ENCODE data around the gene NCBP2. TPM values are rescaled to one million over a fixed set of nuclear protein-coding genes. Genes with fewer than 3 reads are reported as not detected.
A peak's percentile ranks its signal among the peaks of the same experiment; 100 is the strongest.

Gene NCBP2
- total RNA-seq (38.8 TPM), polyA plus RNA-seq (65.7 TPM)

GRCh38 chr3:196942226-196942914 is at the start of gene NCBP2:
NCBP2 (minus strand) TSS chr3:196942528; CDS start chr3:196942503, 25 bp downstream.
- Histone ChIP-seq H3K4me3 (ENCODE audit: low read depth, low read length) (peak within 1 kb of the TSS; percentile 97), H3K4me1 (ENCODE audit: insufficient read depth) (no peaks in the 10 kb centered on the region), H3K27ac (ENCODE audit: low read depth) (peak within 1 kb of the TSS; percentile 92), H3K36me3 (ENCODE audit: insufficient read depth) (no peaks in the 10 kb centered on the region)
- DNase-seq (ENCODE audit: extremely low spot score): peak; percentile 92
- WGBS: under 1% methylated on average over 77 of the region's 77 CpGs

GRCh38 chr3:196991581-196992460 is 49.5 kb upstream of the NCBP2 start:
- no peak for DNase-seq (ENCODE audit: extremely low spot score)
- WGBS: 90% methylated on average over 28 of the region's 28 CpGs
- H3K4me1 ChIP-seq (ENCODE audit: insufficient read depth): no peaks in the 10 kb centered on the region
- H3K4me3 ChIP-seq (ENCODE audit: low read depth, low read length): no peak overlapping the region
- H3K27ac ChIP-seq (ENCODE audit: low read depth): no peak overlapping the region
- H3K36me3 ChIP-seq (ENCODE audit: insufficient read depth): no peaks in the 10 kb centered on the region

GRCh38 chr3:196990601-196991007 is 48.3 kb upstream of the NCBP2 start:
- Histone ChIP-seq H3K27ac (ENCODE audit: low read depth) (no peak overlapping the region), H3K4me1 (ENCODE audit: insufficient read depth) (no peaks in the 10 kb centered on the region), H3K36me3 (ENCODE audit: insufficient read depth) (no peaks in the 10 kb centered on the region), H3K4me3 (ENCODE audit: low read depth, low read length) (no peak overlapping the region)
- 81% methylated on average over 10 of the region's 10 CpGs for WGBS
- no peak for DNase-seq (ENCODE audit: extremely low spot score)

- WGBS: 82% methylated on average over 19 of the region's 19 CpGs
- Histone ChIP-seq H3K27ac (ENCODE audit: low read depth) (no peak overlapping the region), H3K36me3 (ENCODE audit: insufficient read depth) (no peaks in the 10 kb centered on the region), H3K4me1 (ENCODE audit: insufficient read depth) (no peaks in the 10 kb centered on the region), H3K4me3 (ENCODE audit: low read depth, low read length) (no peak overlapping the region)
- DNase-seq (ENCODE audit: extremely low spot score): no peak
Observed at GRCh38 chr3:196989721-196990262, 47.5 kb upstream of the NCBP2 start.

GRCh38 chr3:196988241-196989029 is 46.1 kb upstream of the NCBP2 start:
- no peak for DNase-seq (ENCODE audit: extremely low spot score)
- no peak overlapping the region for H3K4me3 ChIP-seq (ENCODE audit: low read depth, low read length)
- 50% methylated on average over 12 of the region's 12 CpGs for WGBS

GRCh38 chr3:196987022-196987421 is 44.7 kb upstream of the NCBP2 start:
- no peak overlapping the region for H3K27ac ChIP-seq (ENCODE audit: low read depth)
- 75% methylated on average over 10 of the region's 10 CpGs for WGBS
- H3K4me1 ChIP-seq (ENCODE audit: insufficient read depth): no peaks in the 10 kb centered on the region
- no peaks in the 10 kb centered on the region for H3K36me3 ChIP-seq (ENCODE audit: insufficient read depth)
- H3K4me3 ChIP-seq (ENCODE audit: low read depth, low read length): no peak overlapping the region
- no peak for DNase-seq (ENCODE audit: extremely low spot score)

More at GRCh38 chr3:196988241-196989029, 46.1 kb upstream of the NCBP2 start:
- no peaks in the 10 kb centered on the region for H3K36me3 ChIP-seq (ENCODE audit: insufficient read depth)
- H3K4me1 ChIP-seq (ENCODE audit: insufficient read depth): no peaks in the 10 kb centered on the region
- no peak overlapping the region for H3K27ac ChIP-seq (ENCODE audit: low read depth)

GRCh38 chr3:196985954-196986885 is 43.9 kb upstream of the NCBP2 start:
- Histone ChIP-seq H3K4me3 (ENCODE audit: low read depth, low read length) (no peak overlapping the region), H3K27ac (ENCODE audit: low read depth) (no peak overlapping the region), H3K36me3 (ENCODE audit: insufficient read depth) (no peaks in the 10 kb centered on the region), H3K4me1 (ENCODE audit: insufficient read depth) (no peaks in the 10 kb centered on the region)
- no peak for DNase-seq (ENCODE audit: extremely low spot score)
- 95% methylated on average over 9 of the region's 9 CpGs for WGBS

- Histone ChIP-seq H3K4me1 (ENCODE audit: insufficient read depth) (no peaks in the 10 kb centered on the region), H3K27ac (ENCODE audit: low read depth) (no peak overlapping the region), H3K4me3 (ENCODE audit: low read depth, low read length) (no peak overlapping the region), H3K36me3 (ENCODE audit: insufficient read depth) (no peaks in the 10 kb centered on the region)
- 62% methylated on average over 6 of the region's 6 CpGs for WGBS
- DNase-seq (ENCODE audit: extremely low spot score): no peak
Observed at GRCh38 chr3:196985298-196985697, 43.0 kb upstream of the NCBP2 start.

GRCh38 chr3:196983186-196983585 is 40.9 kb upstream of the NCBP2 start:
- Histone ChIP-seq H3K36me3 (ENCODE audit: insufficient read depth) (no peaks in the 10 kb centered on the region), H3K4me1 (ENCODE audit: insufficient read depth) (no peaks in the 10 kb centered on the region), H3K4me3 (ENCODE audit: low read depth, low read length) (no peak overlapping the region), H3K27ac (ENCODE audit: low read depth) (no peak overlapping the region)
- 55% methylated on average over 1 of the region's 1 CpG for WGBS
- no peak for DNase-seq (ENCODE audit: extremely low spot score)

GRCh38 chr3:196981657-196982056 is 39.3 kb upstream of the NCBP2 start:
- Histone ChIP-seq H3K36me3 (ENCODE audit: insufficient read depth) (no peaks in the 10 kb centered on the region), H3K4me3 (ENCODE audit: low read depth, low read length) (no peak overlapping the region), H3K4me1 (ENCODE audit: insufficient read depth) (no peaks in the 10 kb centered on the region), H3K27ac (ENCODE audit: low read depth) (no peak overlapping the region)
- 92% methylated on average over 13 of the region's 13 CpGs for WGBS
- no peak for DNase-seq (ENCODE audit: extremely low spot score)

- H3K27ac ChIP-seq (ENCODE audit: low read depth): no peak overlapping the region
- no peak for DNase-seq (ENCODE audit: extremely low spot score)
- 80% methylated on average over 10 of the region's 10 CpGs for WGBS
- no peaks in the 10 kb centered on the region for H3K36me3 ChIP-seq (ENCODE audit: insufficient read depth)
- no peaks in the 10 kb centered on the region for H3K4me1 ChIP-seq (ENCODE audit: insufficient read depth)
- H3K4me3 ChIP-seq (ENCODE audit: low read depth, low read length): no peak overlapping the region
Observed at GRCh38 chr3:196979545-196979944, 37.2 kb upstream of the NCBP2 start.

GRCh38 chr3:196976941-196977340 is 34.6 kb upstream of the NCBP2 start:
- WGBS: 77% methylated on average over 11 of the region's 11 CpGs
- DNase-seq (ENCODE audit: extremely low spot score): no peak
- Histone ChIP-seq H3K36me3 (ENCODE audit: insufficient read depth) (no peaks in the 10 kb centered on the region), H3K27ac (ENCODE audit: low read depth) (no peak overlapping the region), H3K4me1 (ENCODE audit: insufficient read depth) (no peaks in the 10 kb centered on the region), H3K4me3 (ENCODE audit: low read depth, low read length) (no peak overlapping the region)
